ENCODE results near the gene SYDE1.

SYDE1 gene

GRCh38 chr19:15128162-15128770 lies 21.1 kb downstream of the SYDE1 start:
- no peak for DNase-seq
- in situ Hi-C loops (cut with HindIII; ENCODE audit: low pct_ligation_motif_present, low sequenced_read_pairs), result no loop called here
- no peak for TF ChIP-seq CTCF (IDR thresholded peaks at IDR 0.05; ENCODE audit: low read depth, low read length, missing control alignments)
- H3K36me3 ChIP-seq (replicated peaks), result no peaks in the 10 kb centered on the region
- H3K4me3 ChIP-seq (ENCODE audit: low read depth, low read length), result no peak overlapping the region
- H3K27ac ChIP-seq, result no peak overlapping the region
- H3K27me3 ChIP-seq (replicated peaks), result no peaks in the 10 kb centered on the region

- Histone ChIP-seq H3K27me3 (replicated peaks) (no peaks in the 10 kb centered on the region), H3K27ac (no peak overlapping the region), H3K4me3 (ENCODE audit: low read depth, low read length) (no peak overlapping the region), H3K36me3 (replicated peaks) (no peaks in the 10 kb centered on the region)
- no peak for DNase-seq
- in situ Hi-C loops (cut with HindIII; ENCODE audit: low pct_ligation_motif_present, low sequenced_read_pairs), result no loop called here
- TF ChIP-seq CTCF (IDR thresholded peaks at IDR 0.05; ENCODE audit: low read depth, low read length, missing control alignments), result no peak
Measured at GRCh38 chr19:15129856-15130585, 22.8 kb downstream of the SYDE1 start.

GRCh38 chr19:15136234-15136954 lies 29.2 kb downstream of the SYDE1 start:
- no peaks in the 10 kb centered on the region for H3K36me3 ChIP-seq (replicated peaks)
- DNase-seq, result peak; percentile 38
- no peak for TF ChIP-seq CTCF (IDR thresholded peaks at IDR 0.05; ENCODE audit: low read depth, low read length, missing control alignments)
- H3K27me3 ChIP-seq (replicated peaks), result no peaks in the 10 kb centered on the region
- in situ Hi-C loops (cut with HindIII; ENCODE audit: low pct_ligation_motif_present, low sequenced_read_pairs), result no loop called here
- H3K4me3 ChIP-seq (ENCODE audit: low read depth, low read length), result no peak overlapping the region
- H3K27ac ChIP-seq, result no peak overlapping the region

GRCh38 chr19:15137777-15138176 lies 30.6 kb downstream of the SYDE1 start:
- Histone ChIP-seq H3K36me3 (replicated peaks) (no peaks in the 10 kb centered on the region), H3K27ac (no peak overlapping the region), H3K4me3 (ENCODE audit: low read depth, low read length) (no peak overlapping the region), H3K27me3 (replicated peaks) (no peaks in the 10 kb centered on the region)
- TF ChIP-seq CTCF (IDR thresholded peaks at IDR 0.05; ENCODE audit: low read depth, low read length, missing control alignments), result no peak
- no peak for DNase-seq
- in situ Hi-C loops (cut with HindIII; ENCODE audit: low pct_ligation_motif_present, low sequenced_read_pairs), result no loop called here

GRCh38 chr19:15138427-15138826 lies 31.2 kb downstream of the SYDE1 start:
- in situ Hi-C loops (cut with HindIII; ENCODE audit: low pct_ligation_motif_present, low sequenced_read_pairs), result no loop called here
- Histone ChIP-seq H3K4me3 (ENCODE audit: low read depth, low read length) (no peak overlapping the region), H3K27me3 (replicated peaks) (no peaks in the 10 kb centered on the region), H3K27ac (no peak overlapping the region), H3K36me3 (replicated peaks) (no peaks in the 10 kb centered on the region)
- TF ChIP-seq CTCF (IDR thresholded peaks at IDR 0.05; ENCODE audit: low read depth, low read length, missing control alignments), result no peak
- no peak for DNase-seq

Data from brain microvascular endothelial cell (primary cell).